DOHH2 (cell line): ENCODE data around the gene PDPR.
"Not testable (repeated sequence)": the region's sequence is repeated elsewhere in the genome, so short reads cannot be mapped to it uniquely, and the experiment has no call there.

ENCODE experiments used
- H3F3A ChIP-seq: fragments of 200-600 bp; sonication (generic), shearing (Covaris generic); 2 replicates; pipeline ENCODE4 v1.6.0; 2016; ENCODE audit warnings: antibody characterized with exemption, mild to moderate bottlenecking; ENCODE audit not compliant: control insufficient read depth, insufficient read depth
- H3K27ac ChIP-seq: fragments of 200-600 bp; sonication (generic); 2 replicates; pipeline ENCODE4 v1.5.1; 2014; ENCODE audit warnings: low read depth, mild to moderate bottlenecking, low read length, moderate library complexity
- H3K27me3 ChIP-seq: fragments of 200-600 bp; sonication (generic); 2 replicates; pipeline ENCODE4 v1.6.1; 2014; ENCODE audit warnings: mild to moderate bottlenecking, low read length, mixed read lengths; ENCODE audit not compliant: control insufficient read depth
- H3K36me3 ChIP-seq: fragments of 200-600 bp; sonication (generic); 2 replicates; pipeline ENCODE4 v1.6.1; 2014; ENCODE audit warnings: mild to moderate bottlenecking, low read length, moderate library complexity, mixed read lengths; ENCODE audit not compliant: control insufficient read depth
- H3K4me1 ChIP-seq: fragments of 200-600 bp; sonication (generic); 2 replicates; pipeline ENCODE4 v1.6.1; 2014; ENCODE audit warnings: mild to moderate bottlenecking, low read length, mixed read lengths; ENCODE audit not compliant: control insufficient read depth
- H3K4me2 ChIP-seq: fragments of 200-600 bp; sonication (generic); 2 replicates; pipeline ENCODE4 v1.6.0; 2014; ENCODE audit warnings: mild to moderate bottlenecking, low read length, moderate library complexity
- H3K4me3 ChIP-seq: fragments of 200-600 bp; sonication (generic); 2 replicates; pipeline ENCODE4 v1.5.1; 2014; ENCODE audit warnings: mild to moderate bottlenecking, low read length, mixed read lengths
- H3K79me2 ChIP-seq: fragments of 200-600 bp; sonication (generic); 2 replicates; pipeline ENCODE4 v1.6.1; 2014; ENCODE audit warnings: mild to moderate bottlenecking, low read length, mixed read lengths; ENCODE audit not compliant: control insufficient read depth
- H3K9me2 ChIP-seq: fragments of 200-600 bp; sonication (generic); replicated peaks from 2 replicates; pipeline ENCODE4 v1.6.1; 2014; ENCODE audit warnings: mild to moderate bottlenecking, low read length, mixed read lengths; ENCODE audit not compliant: control insufficient read depth
- H3K9me3 ChIP-seq: fragments of 200-600 bp; sonication (generic); 2 replicates; pipeline ENCODE4 v1.6.1; 2014; ENCODE audit warnings: antibody characterized with exemption, low read length, mixed read lengths; ENCODE audit not compliant: control insufficient read depth, insufficient read depth
- H4K20me1 ChIP-seq: fragments of 200-600 bp; sonication (generic); 2 replicates; pipeline ENCODE4 v1.6.0; 2014; ENCODE audit warnings: low read depth, mild to moderate bottlenecking, antibody characterized with exemption, low read length, moderate library complexity; ENCODE audit not compliant: control insufficient read depth, insufficient read depth

PDPR gene

DNA sequence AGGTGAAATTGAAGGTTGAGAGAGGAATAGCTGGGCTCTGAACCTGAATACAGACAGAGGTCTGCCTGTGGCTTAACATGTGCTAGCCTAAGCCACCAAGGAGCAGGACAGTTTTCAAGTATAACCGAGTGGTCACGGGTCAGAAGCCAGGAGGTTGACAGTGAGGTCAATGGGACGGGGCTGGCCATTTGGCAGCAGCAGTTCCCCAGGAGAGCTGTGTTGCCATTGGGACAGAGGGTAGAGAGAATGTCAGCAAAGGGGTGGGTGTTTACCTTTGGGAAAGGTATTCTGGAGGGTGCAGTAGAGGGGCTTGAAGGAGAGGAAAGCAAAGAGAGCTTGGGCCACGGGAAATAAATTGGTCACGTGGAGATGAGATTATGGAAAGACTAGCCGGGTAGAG lies 4.2 kb downstream of the PDPR start:
- H3K4me3 ChIP-seq, H3F3A ChIP-seq, H3K4me2 ChIP-seq, H3K9me3 ChIP-seq, H3K27ac ChIP-seq, H3K4me1 ChIP-seq, H3K27me3 ChIP-seq, H3K9me2 ChIP-seq, H4K20me1 ChIP-seq: not testable (repeated sequence)
- peaks cover 20% of the 10 kb centered on the region for H3K36me3 ChIP-seq
- H3K79me2 ChIP-seq: peaks cover 36% of the 10 kb centered on the region

DNA sequence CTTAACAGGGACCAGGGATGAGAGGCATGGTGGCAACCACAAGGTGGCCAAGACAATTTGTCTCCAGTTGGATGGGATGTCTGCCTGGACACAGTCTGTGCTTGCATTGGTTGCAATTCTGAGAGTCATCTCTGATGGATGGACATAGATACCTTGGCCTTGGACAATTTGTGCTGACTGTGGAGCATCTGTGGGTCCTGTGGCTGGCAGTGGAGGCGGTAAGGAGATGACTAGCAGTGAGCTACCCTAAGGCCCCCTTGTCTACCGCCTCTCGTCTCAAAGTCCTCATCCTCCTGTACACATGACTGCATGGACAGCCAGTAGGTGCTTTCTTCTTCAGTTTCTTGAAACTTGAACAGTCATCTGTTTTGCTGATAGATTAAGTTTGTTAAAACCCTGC lies 4.6 kb downstream of the PDPR start:
- H3F3A ChIP-seq, H3K4me3 ChIP-seq, H3K27ac ChIP-seq, H4K20me1 ChIP-seq, H3K4me2 ChIP-seq, H3K9me3 ChIP-seq, H3K4me1 ChIP-seq, H3K27me3 ChIP-seq, H3K9me2 ChIP-seq: not testable (repeated sequence)
- H3K36me3 ChIP-seq: peaks cover 24% of the 10 kb centered on the region
- H3K79me2 ChIP-seq: peaks cover 36% of the 10 kb centered on the region

DNA sequence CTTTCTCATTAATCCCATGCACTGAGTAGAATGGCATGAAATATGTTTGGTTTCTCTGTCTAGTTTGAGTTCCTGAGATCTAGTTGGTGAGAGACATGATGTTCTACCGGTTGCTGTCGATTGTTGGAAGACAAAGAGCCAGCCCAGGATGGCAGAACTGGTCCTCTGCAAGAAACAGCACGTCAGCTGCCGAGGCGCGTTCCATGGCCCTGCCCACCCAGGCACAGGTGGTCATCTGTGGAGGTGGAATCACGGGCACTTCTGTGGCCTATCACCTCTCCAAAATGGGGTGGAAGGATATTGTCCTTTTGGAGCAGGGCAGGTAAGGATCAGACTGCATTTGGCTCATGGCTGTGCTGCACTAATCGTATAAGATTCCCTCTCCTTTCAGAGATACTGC lies 6.3 kb downstream of the PDPR start:
- not testable (repeated sequence) for H3K27ac ChIP-seq, H3K27me3 ChIP-seq, H4K20me1 ChIP-seq, H3K4me2 ChIP-seq, H3K9me2 ChIP-seq, H3F3A ChIP-seq, H3K4me3 ChIP-seq, H3K4me1 ChIP-seq, H3K9me3 ChIP-seq
- H3K79me2 ChIP-seq: peaks cover 25% of the 10 kb centered on the region
- H3K36me3 ChIP-seq: peaks cover 30% of the 10 kb centered on the region

DNA sequence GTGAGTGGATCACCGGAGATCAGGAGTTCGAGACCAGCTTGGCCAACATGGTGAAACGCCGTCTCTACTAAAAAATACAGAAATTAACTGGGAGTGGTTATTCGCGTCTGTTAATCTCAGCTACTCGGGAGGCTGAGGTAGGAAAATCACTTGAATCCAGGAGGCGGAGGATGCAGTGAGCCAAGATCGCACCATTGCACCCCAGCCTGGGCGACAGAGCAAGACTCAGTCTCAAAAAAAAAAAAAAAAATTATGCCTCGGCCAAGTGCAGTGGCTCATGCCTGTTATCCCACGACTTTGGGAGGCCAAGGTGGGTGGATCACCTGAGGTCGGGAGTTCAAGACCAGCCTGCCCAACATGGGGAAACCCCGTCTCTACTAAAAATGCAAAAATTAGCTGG lies 9.7 kb downstream of the PDPR start:
- H3K4me3 ChIP-seq, H3K9me3 ChIP-seq, H3K27ac ChIP-seq, H3K4me1 ChIP-seq, H3F3A ChIP-seq, H4K20me1 ChIP-seq, H3K4me2 ChIP-seq, H3K27me3 ChIP-seq, H3K79me2 ChIP-seq, H3K9me2 ChIP-seq: not testable (repeated sequence)
- H3K36me3 ChIP-seq: peaks cover 38% of the 10 kb centered on the region

DNA sequence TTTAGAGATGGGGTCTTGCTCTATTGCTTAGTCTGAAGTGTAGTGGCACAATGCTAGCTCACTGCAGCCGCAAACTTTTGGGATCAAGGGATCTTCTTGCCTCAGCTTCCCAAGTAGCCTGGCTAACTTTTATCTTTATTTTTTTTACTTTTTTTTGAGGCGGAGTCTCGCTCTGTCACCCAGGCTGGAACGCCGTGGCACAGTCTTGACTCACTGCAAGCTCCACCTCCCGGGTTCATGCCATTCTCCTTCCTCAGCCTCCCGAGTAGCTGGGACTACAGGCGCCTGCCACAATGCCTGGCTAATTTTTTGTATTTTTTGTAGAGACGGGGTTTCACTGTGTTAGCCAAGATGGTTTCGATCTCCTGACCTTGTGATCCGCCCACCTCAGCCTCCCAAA lies 12.1 kb downstream of the PDPR start:
- not testable (repeated sequence) for H4K20me1 ChIP-seq, H3K4me2 ChIP-seq, H3K4me1 ChIP-seq, H3K79me2 ChIP-seq, H3F3A ChIP-seq, H3K9me3 ChIP-seq, H3K9me2 ChIP-seq, H3K27ac ChIP-seq, H3K4me3 ChIP-seq, H3K27me3 ChIP-seq
- peaks cover 46% of the 10 kb centered on the region for H3K36me3 ChIP-seq

DNA sequence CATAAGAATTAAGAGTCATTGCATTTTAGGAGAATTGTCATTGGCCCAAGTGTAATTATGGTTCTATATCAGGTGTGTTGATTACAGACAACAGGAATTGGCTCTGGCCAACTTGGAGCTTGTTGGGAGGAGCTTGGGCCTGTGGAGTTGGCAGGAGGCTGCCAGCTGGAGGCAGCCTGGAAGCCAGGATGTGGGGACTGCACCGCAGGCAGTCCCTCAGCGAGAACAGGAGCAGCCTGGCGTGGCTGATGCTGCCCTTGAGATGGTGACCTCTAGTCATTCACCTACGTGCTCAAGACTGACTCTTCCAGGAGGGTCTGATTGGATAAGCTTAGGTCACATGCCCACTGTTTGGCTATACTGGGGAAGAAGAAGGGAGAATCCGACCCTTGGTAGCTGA lies 13.6 kb downstream of the PDPR start:
- H3F3A ChIP-seq, H3K4me1 ChIP-seq, H3K4me3 ChIP-seq, H3K27ac ChIP-seq, H4K20me1 ChIP-seq, H3K9me2 ChIP-seq, H3K79me2 ChIP-seq, H3K4me2 ChIP-seq, H3K27me3 ChIP-seq, H3K9me3 ChIP-seq: not testable (repeated sequence)
- peaks cover 44% of the 10 kb centered on the region for H3K36me3 ChIP-seq

DNA sequence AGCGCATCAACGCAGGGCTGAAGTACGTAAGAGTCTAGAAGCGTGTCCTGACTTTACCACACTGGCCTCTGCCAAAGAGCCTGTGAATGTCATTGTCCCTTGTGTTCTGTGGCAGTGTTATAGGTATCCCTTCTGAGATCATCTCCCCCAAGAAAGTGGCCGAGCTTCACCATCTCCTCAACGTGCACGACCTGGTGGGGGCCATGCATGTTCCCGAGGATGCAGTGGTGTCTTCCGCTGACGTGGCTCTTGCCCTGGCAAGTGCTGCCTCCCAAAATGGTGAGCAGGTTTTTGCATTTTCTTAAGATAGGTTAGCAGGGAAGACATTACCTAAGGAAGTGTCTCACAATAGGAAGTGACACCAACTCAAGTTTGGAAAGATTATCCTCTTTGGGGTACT lies 14.7 kb downstream of the PDPR start:
- H3K27ac ChIP-seq, H3K27me3 ChIP-seq, H3K9me2 ChIP-seq, H3K79me2 ChIP-seq, H3F3A ChIP-seq, H3K4me1 ChIP-seq, H4K20me1 ChIP-seq, H3K4me3 ChIP-seq, H3K9me3 ChIP-seq, H3K4me2 ChIP-seq: not testable (repeated sequence)
- peaks cover 43% of the 10 kb centered on the region for H3K36me3 ChIP-seq

DNA sequence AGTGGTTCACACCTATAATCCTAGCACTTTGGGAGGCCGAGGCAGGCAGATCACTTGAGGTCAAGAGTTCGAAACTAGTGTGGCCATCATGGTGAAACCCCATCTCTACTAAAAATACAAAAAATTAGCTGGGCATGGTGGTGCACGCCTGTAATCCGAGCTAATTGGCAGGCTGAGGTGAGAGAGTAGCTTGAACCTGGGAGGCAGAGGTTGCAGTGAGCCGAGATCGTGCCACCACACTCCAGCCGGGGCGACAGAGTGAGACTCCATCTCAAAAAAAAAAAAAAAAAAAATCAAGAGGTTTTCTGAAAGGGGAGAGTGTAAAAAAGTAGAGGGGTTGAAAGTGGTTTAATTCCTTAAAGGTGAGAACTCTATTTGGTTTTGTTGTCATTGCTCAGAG lies 21.7 kb downstream of the PDPR start:
- H3K27ac ChIP-seq, H3F3A ChIP-seq, H3K9me2 ChIP-seq, H3K79me2 ChIP-seq, H3K27me3 ChIP-seq, H3K4me3 ChIP-seq, H3K9me3 ChIP-seq, H3K4me1 ChIP-seq, H3K4me2 ChIP-seq, H4K20me1 ChIP-seq: not testable (repeated sequence)
- peaks cover 37% of the 10 kb centered on the region for H3K36me3 ChIP-seq

DNA sequence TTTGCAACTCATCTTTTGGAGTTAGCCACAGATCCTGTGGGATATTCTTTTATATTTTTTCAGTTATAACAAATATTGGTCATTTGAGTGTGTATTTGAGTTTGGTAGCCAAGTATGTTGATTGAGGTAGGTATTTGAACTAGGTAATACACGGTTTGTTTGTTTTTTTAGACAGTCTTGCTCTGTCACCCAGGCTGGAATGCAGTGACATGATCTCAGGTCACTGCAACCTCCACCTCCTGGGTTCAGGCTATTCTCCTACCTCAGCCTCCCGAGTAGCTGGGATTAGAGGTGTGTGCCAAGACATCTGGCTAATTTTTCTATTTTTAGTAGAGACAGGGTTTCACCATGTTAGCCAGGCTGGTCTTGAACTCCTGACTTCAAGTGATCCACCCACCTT lies 22.5 kb downstream of the PDPR start:
- not testable (repeated sequence) for H3K4me2 ChIP-seq, H3K9me3 ChIP-seq, H3K4me1 ChIP-seq, H3K4me3 ChIP-seq, H3K79me2 ChIP-seq, H3K27me3 ChIP-seq, H3K27ac ChIP-seq, H4K20me1 ChIP-seq, H3F3A ChIP-seq, H3K9me2 ChIP-seq
- H3K36me3 ChIP-seq: peaks cover 41% of the 10 kb centered on the region
